MM.1S (cell line): Measurements from ENCODE around the gene DFFA.

Experiments
- EZH2phosphoT487 ChIP-seq: fragments of 300-600 bp; sonication (generic); IDR thresholded peaks from 2 replicates; pipeline ENCODE4 v1.6.1; 2018; ENCODE audit warnings: antibody characterized with exemption, low read length
- TF ChIP-seq, protein P1 (sequence below): fragments of 300-600 bp; sonication (generic); IDR thresholded peaks from 2 replicates; pipeline ENCODE4 v1.5.1; 2016; ENCODE audit warnings: antibody characterized with exemption, low read length, mixed read lengths

DNA sequence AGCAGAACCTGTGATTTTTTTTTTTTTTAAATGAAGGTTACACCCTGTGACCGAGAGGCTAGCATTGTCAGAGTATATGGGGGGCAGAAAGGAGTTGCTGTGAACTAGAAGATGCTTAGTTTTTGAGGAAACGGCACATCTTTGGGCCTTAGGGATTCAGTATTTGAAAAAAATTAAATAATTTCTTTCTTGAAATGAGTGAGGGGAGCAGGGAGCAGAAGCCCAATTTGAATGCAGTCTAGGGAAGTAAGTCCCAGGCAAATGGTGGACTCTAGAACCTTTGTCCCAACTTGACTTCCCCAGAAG is 45.3 kb upstream of the DFFA start:
- no peak for TF ChIP-seq EZH2phosphoT487
- TF ChIP-seq, protein P1, sequence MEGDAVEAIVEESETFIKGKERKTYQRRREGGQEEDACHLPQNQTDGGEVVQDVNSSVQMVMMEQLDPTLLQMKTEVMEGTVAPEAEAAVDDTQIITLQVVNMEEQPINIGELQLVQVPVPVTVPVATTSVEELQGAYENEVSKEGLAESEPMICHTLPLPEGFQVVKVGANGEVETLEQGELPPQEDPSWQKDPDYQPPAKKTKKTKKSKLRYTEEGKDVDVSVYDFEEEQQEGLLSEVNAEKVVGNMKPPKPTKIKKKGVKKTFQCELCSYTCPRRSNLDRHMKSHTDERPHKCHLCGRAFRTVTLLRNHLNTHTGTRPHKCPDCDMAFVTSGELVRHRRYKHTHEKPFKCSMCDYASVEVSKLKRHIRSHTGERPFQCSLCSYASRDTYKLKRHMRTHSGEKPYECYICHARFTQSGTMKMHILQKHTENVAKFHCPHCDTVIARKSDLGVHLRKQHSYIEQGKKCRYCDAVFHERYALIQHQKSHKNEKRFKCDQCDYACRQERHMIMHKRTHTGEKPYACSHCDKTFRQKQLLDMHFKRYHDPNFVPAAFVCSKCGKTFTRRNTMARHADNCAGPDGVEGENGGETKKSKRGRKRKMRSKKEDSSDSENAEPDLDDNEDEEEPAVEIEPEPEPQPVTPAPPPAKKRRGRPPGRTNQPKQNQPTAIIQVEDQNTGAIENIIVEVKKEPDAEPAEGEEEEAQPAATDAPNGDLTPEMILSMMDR, result no peak
